Measurements from ENCODE around the gene ADGRG1. TPM values are rescaled to one million over a fixed set of nuclear protein-coding genes. Genes with fewer than 3 reads are reported as not detected.

Gene ADGRG1
- total RNA-seq, 2 donors from 2014 or later, result 0.64 TPM

DNA sequence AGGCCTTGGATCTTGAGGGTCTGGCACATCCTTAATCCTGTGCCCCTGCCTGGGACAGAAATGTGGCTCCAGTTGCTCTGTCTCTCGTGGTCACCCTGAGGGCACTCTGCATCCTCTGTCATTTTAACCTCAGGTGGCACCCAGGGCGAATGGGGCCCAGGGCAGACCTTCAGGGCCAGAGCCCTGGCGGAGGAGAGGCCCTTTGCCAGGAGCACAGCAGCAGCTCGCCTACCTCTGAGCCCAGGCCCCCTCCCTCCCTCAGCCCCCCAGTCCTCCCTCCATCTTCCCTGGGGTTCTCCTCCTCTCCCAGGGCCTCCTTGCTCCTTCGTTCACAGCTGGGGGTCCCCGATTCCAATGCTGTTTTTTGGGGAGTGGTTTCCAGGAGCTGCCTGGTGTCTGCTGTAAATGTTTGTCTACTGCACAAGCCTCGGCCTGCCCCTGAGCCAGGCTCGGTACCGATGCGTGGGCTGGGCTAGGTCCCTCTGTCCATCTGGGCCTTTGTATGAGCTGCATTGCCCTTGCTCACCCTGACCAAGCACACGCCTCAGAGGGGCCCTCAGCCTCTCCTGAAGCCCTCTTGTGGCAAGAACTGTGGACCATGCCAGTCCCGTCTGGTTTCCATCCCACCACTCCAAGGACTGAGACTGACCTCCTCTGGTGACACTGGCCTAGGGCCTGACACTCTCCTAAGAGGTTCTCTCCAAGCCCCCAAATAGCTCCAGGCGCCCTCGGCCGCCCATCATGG, 35.7 kb downstream of the ADGRG1 start:
- H3K4me1 ChIP-seq (ENCODE audit: control insufficient read depth, insufficient read depth, low read length), result no peaks in the 10 kb centered on the region
- H3K9ac ChIP-seq (ENCODE audit: extremely low read depth, low read length, poor library complexity, severe bottlenecking), result no peak overlapping the region
- 81 to 91% methylated on average over 8 to 14 of the region's 15 CpGs for WGBS, 2 experiments (ENCODE audit: insufficient coverage in 1 of 2, insufficient read length in 1 of 2)
- Mint-ChIP-seq H3K36me3 (ENCODE audit: low read depth) (no peaks in the 10 kb centered on the region), H3K4me1 (peaks cover 3% of the 10 kb centered on the region), H3K27me3 (ENCODE audit: insufficient read depth) (no peaks in the 10 kb centered on the region), H3K9me3 (no peaks in the 10 kb centered on the region), H3K4me3 (no peak overlapping the region), H3K27ac (peak overlapping the region; percentile 40)
- no peaks in the 10 kb centered on the region for H3K27me3 ChIP-seq (ENCODE audit: control insufficient read depth, insufficient read depth, low read length, poor library complexity, severe bottlenecking)
- H3K27ac ChIP-seq (ENCODE audit: low read depth, low read length), result no peak overlapping the region
- H3K4me3 ChIP-seq (ENCODE audit: low read length), result no peak overlapping the region
- no peaks in the 10 kb centered on the region for H3K9me3 ChIP-seq (ENCODE audit: control insufficient read depth, low read length)
- DNase-seq, result no peak
- TF ChIP-seq, protein P1, sequence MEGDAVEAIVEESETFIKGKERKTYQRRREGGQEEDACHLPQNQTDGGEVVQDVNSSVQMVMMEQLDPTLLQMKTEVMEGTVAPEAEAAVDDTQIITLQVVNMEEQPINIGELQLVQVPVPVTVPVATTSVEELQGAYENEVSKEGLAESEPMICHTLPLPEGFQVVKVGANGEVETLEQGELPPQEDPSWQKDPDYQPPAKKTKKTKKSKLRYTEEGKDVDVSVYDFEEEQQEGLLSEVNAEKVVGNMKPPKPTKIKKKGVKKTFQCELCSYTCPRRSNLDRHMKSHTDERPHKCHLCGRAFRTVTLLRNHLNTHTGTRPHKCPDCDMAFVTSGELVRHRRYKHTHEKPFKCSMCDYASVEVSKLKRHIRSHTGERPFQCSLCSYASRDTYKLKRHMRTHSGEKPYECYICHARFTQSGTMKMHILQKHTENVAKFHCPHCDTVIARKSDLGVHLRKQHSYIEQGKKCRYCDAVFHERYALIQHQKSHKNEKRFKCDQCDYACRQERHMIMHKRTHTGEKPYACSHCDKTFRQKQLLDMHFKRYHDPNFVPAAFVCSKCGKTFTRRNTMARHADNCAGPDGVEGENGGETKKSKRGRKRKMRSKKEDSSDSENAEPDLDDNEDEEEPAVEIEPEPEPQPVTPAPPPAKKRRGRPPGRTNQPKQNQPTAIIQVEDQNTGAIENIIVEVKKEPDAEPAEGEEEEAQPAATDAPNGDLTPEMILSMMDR (conservative IDR thresholded peaks at IDR 0.05), result peak; percentile 68
- no peaks in the 10 kb centered on the region for H3K36me3 ChIP-seq (ENCODE audit: control insufficient read depth, insufficient read depth, low read length)

DNA sequence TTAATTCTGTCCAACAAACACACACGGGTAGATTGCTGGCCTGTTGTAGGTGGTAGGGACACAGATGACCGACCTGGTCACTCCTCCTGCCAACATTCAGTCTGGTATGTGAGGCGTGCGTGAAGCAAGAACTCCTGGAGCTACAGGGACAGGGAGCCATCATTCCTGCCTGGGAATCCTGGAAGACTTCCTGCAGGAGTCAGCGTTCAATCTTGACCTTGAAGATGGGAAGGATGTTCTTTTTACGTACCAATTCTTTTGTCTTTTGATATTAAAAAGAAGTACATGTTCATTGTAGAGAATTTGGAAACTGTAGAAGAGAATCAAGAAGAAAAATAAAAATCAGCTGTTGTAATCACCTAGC, 36.2 kb downstream of the ADGRG1 start:
- Mint-ChIP-seq H3K36me3 (ENCODE audit: low read depth) (no peaks in the 10 kb centered on the region), H3K9me3 (no peaks in the 10 kb centered on the region), H3K27ac (peak overlapping the region; percentile 40), H3K4me3 (no peak overlapping the region), H3K4me1 (peaks cover 3% of the 10 kb centered on the region), H3K27me3 (ENCODE audit: insufficient read depth) (no peaks in the 10 kb centered on the region)
- DNase-seq, result no peak
- Histone ChIP-seq H3K4me3 (ENCODE audit: low read length) (no peak overlapping the region), H3K9me3 (ENCODE audit: control insufficient read depth, low read length) (no peaks in the 10 kb centered on the region), H3K4me1 (ENCODE audit: control insufficient read depth, insufficient read depth, low read length) (no peaks in the 10 kb centered on the region), H3K27ac (ENCODE audit: low read depth, low read length) (no peak overlapping the region), H3K27me3 (ENCODE audit: control insufficient read depth, insufficient read depth, low read length, poor library complexity, severe bottlenecking) (no peaks in the 10 kb centered on the region), H3K9ac (ENCODE audit: extremely low read depth, low read length, poor library complexity, severe bottlenecking) (no peak overlapping the region), H3K36me3 (ENCODE audit: control insufficient read depth, insufficient read depth, low read length) (no peaks in the 10 kb centered on the region)
- WGBS, 2 experiments (ENCODE audit: insufficient coverage in 1 of 2, insufficient read length in 1 of 2), result 91 to 96% methylated on average over 6 of the region's 6 CpGs
- TF ChIP-seq, protein P1 (conservative IDR thresholded peaks at IDR 0.05), result no peak

DNA sequence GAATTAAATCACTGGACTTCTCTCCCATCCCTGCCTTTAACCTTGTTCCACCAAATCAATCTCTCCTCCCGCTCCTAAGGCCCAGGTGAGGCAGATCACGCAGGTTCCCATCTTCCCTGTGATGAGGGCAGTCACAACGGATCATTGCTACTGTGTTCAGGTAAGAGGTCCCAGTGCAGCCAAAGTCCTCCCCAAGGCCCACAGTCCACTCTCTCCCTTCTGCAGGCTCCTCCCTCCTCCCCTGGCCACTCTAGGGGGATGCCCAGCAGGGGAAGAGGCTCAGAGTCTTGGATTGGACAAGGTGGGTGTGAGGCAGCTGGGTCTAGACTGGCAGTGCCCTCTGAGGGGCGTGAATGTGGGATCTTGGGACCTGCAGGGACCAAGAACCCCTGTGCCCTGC, 37.1 kb downstream of the ADGRG1 start:
- Histone ChIP-seq H3K27me3 (ENCODE audit: control insufficient read depth, insufficient read depth, low read length, poor library complexity, severe bottlenecking) (no peaks in the 10 kb centered on the region), H3K9ac (ENCODE audit: extremely low read depth, low read length, poor library complexity, severe bottlenecking) (no peak overlapping the region), H3K27ac (ENCODE audit: low read depth, low read length) (no peak overlapping the region), H3K4me1 (ENCODE audit: control insufficient read depth, insufficient read depth, low read length) (no peaks in the 10 kb centered on the region), H3K9me3 (ENCODE audit: control insufficient read depth, low read length) (no peaks in the 10 kb centered on the region), H3K4me3 (ENCODE audit: low read length) (no peak overlapping the region), H3K36me3 (ENCODE audit: control insufficient read depth, insufficient read depth, low read length) (no peaks in the 10 kb centered on the region)
- H3K27ac Mint-ChIP-seq, result no peak overlapping the region
- no peaks in the 10 kb centered on the region for H3K27me3 Mint-ChIP-seq (ENCODE audit: insufficient read depth)
- TF ChIP-seq, protein P1 (conservative IDR thresholded peaks at IDR 0.05), result no peak
- peaks cover 8% of the 10 kb centered on the region for H3K4me1 Mint-ChIP-seq
- H3K9me3 Mint-ChIP-seq, result no peaks in the 10 kb centered on the region
- DNase-seq, result no peak
- WGBS, 2 experiments (ENCODE audit: insufficient coverage in 1 of 2, insufficient read length in 1 of 2), result 88 to 92% methylated on average over 1 to 3 of the region's 4 CpGs
- H3K36me3 Mint-ChIP-seq (ENCODE audit: low read depth), result no peaks in the 10 kb centered on the region
- H3K4me3 Mint-ChIP-seq, result no peak overlapping the region

Measured in endodermal cell (in vitro differentiated cells).